Nephron (organoid): Measurements from ENCODE around the gene FAM20C.

Experiments
- H3K27ac Mint-ChIP-seq, 3 experiments: 2 replicates each; pipeline ENCODE4 v1.8.0; 2020; ENCODE audit warnings: mixed read lengths in 3 of 3, mild to moderate bottlenecking in 2 of 3, moderate library complexity in 1 of 3
- H3K27me3 Mint-ChIP-seq: 2 replicates; pipeline ENCODE4 v1.8.0; 2021; ENCODE audit warnings: low read depth, mild to moderate bottlenecking, moderate library complexity, mixed read lengths
- H3K36me3 Mint-ChIP-seq: 2 replicates; pipeline ENCODE4 v1.8.0; 2020; ENCODE audit warnings: low read depth, mixed read lengths
- H3K4me1 Mint-ChIP-seq: 2 replicates; pipeline ENCODE4 v1.8.0; 2020; ENCODE audit warnings: mixed read lengths
- H3K4me3 Mint-ChIP-seq, 3 experiments: 2 replicates each; pipeline ENCODE4 v1.8.0; 2020; ENCODE audit warnings: mild to moderate bottlenecking in 3 of 3, mixed read lengths in 3 of 3, moderate library complexity in 2 of 3
- H3K9me3 Mint-ChIP-seq: 2 replicates; pipeline ENCODE4 v1.8.0; 2020; ENCODE audit warnings: mixed read lengths
- TF ChIP-seq, protein P1 (sequence below), 3 experiments: fragments of 200-600 bp; sonication (generic); IDR thresholded peaks; one replicate each; pipeline ENCODE4 v1.5.0; 2021; ENCODE audit warnings: antibody characterized with exemption in 3 of 3; ENCODE audit not compliant: unreplicated experiment in 3 of 3

FAM20C gene

DNA sequence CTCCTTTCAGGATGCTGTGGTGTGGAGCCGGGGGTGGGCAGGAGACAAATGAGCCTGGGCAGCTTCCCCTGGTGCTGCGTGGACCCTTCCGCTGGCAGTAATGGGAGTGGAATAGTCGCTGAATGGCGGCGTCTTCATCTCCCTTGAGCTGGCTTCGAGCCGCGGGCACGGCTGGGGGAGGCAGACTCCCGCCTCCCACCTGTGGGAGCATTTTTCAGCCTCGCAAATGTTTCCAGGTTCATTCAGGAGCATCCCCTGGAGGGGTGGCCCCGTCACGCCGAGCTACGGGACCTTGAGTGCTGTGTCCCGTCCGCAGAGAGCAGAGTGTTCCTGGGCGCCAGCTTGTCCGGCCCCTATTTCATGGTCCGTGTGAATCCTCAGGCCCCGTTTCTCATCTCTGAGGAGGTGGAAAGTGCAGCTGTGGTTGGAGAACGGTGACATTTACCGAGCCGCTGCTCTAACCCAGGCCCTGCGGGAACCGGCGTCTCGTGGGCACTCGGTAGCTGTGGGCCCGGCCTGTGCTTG is 18.1 kb downstream of the FAM20C start:
- H3K9me3 Mint-ChIP-seq: no peaks in the 10 kb centered on the region
- peaks cover 30% of the 10 kb centered on the region for H3K4me1 Mint-ChIP-seq
- TF ChIP-seq, protein P1, sequence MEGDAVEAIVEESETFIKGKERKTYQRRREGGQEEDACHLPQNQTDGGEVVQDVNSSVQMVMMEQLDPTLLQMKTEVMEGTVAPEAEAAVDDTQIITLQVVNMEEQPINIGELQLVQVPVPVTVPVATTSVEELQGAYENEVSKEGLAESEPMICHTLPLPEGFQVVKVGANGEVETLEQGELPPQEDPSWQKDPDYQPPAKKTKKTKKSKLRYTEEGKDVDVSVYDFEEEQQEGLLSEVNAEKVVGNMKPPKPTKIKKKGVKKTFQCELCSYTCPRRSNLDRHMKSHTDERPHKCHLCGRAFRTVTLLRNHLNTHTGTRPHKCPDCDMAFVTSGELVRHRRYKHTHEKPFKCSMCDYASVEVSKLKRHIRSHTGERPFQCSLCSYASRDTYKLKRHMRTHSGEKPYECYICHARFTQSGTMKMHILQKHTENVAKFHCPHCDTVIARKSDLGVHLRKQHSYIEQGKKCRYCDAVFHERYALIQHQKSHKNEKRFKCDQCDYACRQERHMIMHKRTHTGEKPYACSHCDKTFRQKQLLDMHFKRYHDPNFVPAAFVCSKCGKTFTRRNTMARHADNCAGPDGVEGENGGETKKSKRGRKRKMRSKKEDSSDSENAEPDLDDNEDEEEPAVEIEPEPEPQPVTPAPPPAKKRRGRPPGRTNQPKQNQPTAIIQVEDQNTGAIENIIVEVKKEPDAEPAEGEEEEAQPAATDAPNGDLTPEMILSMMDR (IDR thresholded peaks at IDR 0.05; ENCODE audit: unreplicated experiment in 3 of 3): no peak
- H3K36me3 Mint-ChIP-seq: peaks cover 49% of the 10 kb centered on the region
- peaks cover 4% of the 10 kb centered on the region for H3K27me3 Mint-ChIP-seq
- H3K4me3 Mint-ChIP-seq: no peak overlapping the region
- H3K27ac Mint-ChIP-seq: no peak overlapping the region

DNA sequence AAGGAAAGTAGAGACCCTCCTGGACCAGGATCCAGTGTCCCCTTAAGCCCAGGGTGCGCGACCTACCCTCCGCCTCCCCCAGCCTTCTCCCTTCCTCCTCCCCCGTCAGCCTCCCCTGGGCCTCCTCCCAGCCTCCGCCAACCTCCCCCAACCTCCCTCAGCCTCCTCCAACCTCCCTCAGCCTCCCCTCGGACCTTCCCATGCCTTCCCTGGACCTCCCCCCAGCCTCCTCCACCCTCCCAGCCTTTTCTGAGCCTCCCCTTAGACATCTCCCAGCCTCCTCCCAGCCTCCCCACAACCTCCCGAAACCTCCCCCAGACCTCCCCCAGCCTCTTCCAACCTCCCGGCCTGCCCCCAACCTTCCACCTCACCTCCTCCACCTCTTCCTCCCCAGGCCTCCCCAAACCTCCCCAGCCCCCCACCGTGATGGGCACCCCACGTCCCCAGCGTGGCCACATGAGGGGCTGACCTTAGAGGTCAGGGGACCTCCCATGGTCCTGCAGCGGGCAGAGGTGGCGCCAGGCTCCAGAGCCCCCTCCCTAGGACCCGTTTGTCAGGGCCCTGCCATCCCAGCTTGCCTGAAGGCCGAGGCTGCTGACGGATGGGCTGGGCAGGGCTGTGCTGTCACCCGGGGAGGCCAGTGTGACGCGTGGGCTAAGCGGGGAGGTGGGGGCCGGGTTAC is 18.8 kb downstream of the FAM20C start:
- Mint-ChIP-seq H3K27me3 (peaks cover under 1% of the 10 kb centered on the region), H3K4me1 (peaks cover 31% of the 10 kb centered on the region), H3K27ac (no peak overlapping the region), H3K36me3 (peaks cover 42% of the 10 kb centered on the region), H3K4me3 (no peak overlapping the region), H3K9me3 (no peaks in the 10 kb centered on the region)
- TF ChIP-seq, protein P1 (IDR thresholded peaks at IDR 0.05; ENCODE audit: unreplicated experiment in 3 of 3): no peak

DNA sequence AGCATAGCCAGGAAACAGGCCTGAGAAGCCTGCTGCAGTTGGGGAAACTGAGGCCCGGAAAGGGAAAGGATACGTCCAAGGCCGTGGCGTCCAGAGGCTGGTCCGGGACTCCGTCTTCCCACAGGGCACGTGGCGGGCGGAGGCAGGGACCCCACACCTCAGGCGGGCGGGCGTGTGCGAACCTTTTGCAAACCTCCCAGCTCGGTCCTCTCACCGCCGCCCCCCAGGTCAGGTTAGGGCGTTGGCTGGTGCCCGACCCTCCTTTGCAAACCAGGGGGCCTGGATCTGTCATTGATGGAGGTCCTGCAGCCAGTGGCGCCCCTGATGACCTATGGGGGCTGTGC is 19.3 kb downstream of the FAM20C start:
- no peak overlapping the region for H3K27ac Mint-ChIP-seq
- H3K4me3 Mint-ChIP-seq: no peak overlapping the region
- TF ChIP-seq, protein P1 (IDR thresholded peaks at IDR 0.05; ENCODE audit: unreplicated experiment in 3 of 3): no peak
- H3K9me3 Mint-ChIP-seq: no peaks in the 10 kb centered on the region
- H3K36me3 Mint-ChIP-seq: peaks cover 42% of the 10 kb centered on the region
- peaks cover 36% of the 10 kb centered on the region for H3K4me1 Mint-ChIP-seq
- peaks cover 5% of the 10 kb centered on the region for H3K27me3 Mint-ChIP-seq

DNA sequence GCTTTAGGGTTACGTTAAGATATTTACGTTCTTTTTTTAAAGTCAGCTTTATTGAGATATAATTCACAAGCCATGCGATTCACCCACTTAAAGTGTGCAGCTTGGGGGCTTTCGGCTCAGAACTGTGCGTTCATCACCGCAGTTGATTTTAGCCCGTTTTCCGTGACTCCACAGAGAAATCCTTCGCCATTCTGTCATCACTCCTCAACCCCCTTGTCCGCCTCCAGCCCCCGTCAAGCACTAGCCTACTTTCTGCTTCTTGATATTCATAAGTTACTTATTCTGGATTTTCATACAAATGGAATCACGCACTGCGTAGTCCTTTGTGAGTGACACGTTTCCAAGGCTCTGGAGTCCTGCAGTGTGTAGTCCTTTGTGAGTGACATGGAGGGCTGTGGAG is 20.4 kb downstream of the FAM20C start:
- Mint-ChIP-seq H3K27ac (peak overlapping the region; percentile 59 to 73 (median 65)), H3K9me3 (no peaks in the 10 kb centered on the region), H3K4me1 (peaks cover 44% of the 10 kb centered on the region), H3K36me3 (peaks cover 41% of the 10 kb centered on the region), H3K4me3 (no peak overlapping the region), H3K27me3 (peaks cover 5% of the 10 kb centered on the region)
- TF ChIP-seq, protein P1 (IDR thresholded peaks at IDR 0.05; ENCODE audit: unreplicated experiment in 3 of 3): no peak

DNA sequence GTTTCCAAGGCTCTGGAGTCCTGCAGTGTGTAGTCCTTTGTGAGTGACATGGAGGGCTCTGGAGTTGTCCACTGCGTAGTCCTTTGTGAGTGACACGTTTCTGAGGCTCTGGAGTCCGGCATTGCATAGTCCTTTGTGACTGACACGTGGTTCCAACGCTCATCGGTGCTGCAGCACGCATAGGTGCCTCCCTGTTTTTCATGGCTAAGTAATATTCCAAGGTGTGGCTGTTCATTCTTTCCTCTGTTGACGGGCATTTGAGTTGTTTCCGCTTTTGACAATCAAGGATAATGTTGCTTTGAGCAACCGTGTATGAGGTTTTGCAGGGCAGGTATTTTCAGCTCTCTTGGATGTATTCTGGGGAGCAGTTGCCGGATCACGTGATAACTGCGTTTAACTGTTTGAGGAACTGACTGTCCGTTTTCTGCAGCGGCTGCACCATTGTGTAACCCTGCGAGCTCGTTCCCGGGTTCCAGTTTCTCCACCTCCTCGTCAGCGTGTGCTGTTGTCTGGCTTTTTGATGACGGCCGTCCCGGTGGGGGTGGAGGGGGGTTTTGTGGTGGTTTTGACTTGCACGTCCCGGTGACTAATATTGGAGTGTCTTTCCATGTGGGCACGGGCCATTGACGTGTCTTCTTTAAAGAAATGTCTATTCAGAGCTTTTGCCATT is 21.1 kb downstream of the FAM20C start:
- TF ChIP-seq, protein P1 (IDR thresholded peaks at IDR 0.05; ENCODE audit: unreplicated experiment in 3 of 3): no peak
- Mint-ChIP-seq H3K4me1 (peaks cover 39% of the 10 kb centered on the region), H3K4me3 (no peak overlapping the region), H3K36me3 (peaks cover 35% of the 10 kb centered on the region), H3K27ac (peak overlapping the region in 2 of 3 experiments; percentile 59 to 65), H3K27me3 (peaks cover 5% of the 10 kb centered on the region), H3K9me3 (no peaks in the 10 kb centered on the region)
